HuH-7.5 (cell line): ENCODE results near the gene DIPK1C.

ENCODE experiments used
- DNase-seq: peaks from one replicate; pipeline ENCODE4 v3.0.0; 2011; ENCODE audit warnings: low spot score

DIPK1C gene

DNA sequence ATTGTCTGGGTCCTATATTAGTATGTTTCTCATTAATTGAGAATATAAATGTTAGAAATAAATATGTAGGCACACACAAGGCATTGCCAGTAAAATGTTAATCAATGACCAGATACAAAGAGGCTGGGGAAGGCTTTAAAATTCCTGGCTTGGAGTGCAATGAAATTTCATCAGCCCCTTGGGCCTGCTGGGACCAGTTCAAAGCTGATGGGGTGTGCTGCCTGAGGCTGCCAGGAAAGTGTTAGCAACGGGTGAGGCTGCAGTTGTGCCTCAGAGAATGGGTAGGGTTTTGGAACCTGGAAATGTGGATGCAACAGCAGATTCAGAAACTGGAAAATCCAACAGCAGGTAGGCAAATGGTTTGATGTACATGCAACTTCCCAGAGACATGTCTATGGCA lies 68.9 kb downstream of the DIPK1C start:
- DNase-seq = no peak

- no peak for DNase-seq
Observed at GRCh38 chr18:74387383-74387782, 69.7 kb downstream of the DIPK1C start.
